GM12874 (cell line): ENCODE results near the gene DTD2.

Experiments used
- CTCF ChIP-seq: IDR thresholded peaks from 2 replicates; pipeline ENCODE4 v1.5.1; 2011; ENCODE audit warnings: low read depth, mild to moderate bottlenecking, control low read depth, low read length, moderate library complexity; ENCODE audit not compliant: insufficient read depth

Gene DTD2

GRCh38 chr14:31457665-31458659 lies 656 bp upstream of the DTD2 start:
- no peak for TF ChIP-seq CTCF

GRCh38 chr14:31449971-31450610 lies 7.2 kb downstream of the DTD2 start:
- peak; percentile 14; the same call in 1 of the 2 replicates for TF ChIP-seq CTCF

- no peak for TF ChIP-seq CTCF
Observed at GRCh38 chr14:31449136-31449535, 8.2 kb downstream of the DTD2 start.

DNA sequence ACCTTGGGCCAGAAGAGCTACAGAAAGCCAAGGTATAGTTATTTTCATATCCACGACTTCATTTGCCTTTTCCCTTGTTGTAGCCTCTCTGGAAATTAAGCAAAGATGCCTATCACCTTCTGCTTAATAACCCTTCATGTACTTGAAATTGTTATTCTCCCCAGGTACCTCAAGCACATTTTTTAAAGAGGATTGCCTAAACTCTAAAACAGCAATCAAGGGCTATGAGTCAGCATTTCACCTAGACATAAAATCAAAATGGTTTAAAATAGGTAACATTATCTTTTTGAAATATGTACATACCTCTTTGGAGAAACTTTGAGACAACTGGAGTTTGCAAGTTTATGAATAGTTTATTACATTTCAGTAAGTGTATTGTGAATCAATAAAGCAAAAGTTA lies 11.6 kb downstream of the DTD2 start:
- no peak for TF ChIP-seq CTCF

GRCh38 chr14:31442284-31442683 lies 15.0 kb downstream of the DTD2 start:
- no peak for TF ChIP-seq CTCF

DNA sequence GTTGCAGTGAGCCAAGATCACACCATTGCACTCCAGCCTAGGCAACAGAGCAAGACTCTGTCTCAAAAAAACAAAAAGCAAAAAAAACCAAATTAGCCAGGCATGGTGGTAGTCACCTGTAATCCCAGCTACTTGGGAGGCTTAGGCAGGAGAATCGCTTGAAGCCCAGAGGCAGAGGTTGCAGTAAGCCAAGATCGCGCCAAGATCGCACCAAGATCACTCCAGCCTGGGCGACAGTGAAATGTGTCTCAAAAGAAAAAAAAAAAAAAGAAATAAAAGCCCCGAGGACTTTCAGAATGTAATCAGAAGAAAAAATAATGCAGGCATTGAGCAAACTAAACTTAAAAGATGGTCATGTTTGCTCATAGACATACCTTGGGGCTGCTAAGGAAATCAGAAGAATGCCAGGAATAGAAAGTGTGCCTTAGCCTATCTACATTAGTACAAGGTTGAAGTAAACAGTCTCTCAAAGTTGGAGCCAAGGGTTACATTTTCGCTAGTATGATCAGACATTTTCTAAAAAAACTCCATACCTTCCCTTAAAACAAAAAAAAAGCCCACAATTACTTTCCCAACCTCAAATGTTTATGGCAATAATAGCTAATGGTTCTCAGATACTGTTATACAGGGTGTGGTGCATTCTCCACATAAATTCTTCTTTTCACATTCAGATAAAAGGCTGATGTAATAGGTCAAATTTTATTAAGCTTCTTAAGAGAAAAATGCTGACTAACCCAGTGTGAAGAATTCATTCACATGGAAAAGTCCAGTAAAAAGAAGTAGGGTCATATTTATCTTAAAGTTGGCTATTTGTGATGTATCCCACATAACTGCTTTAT lies 15.8 kb downstream of the DTD2 start:
- no peak for TF ChIP-seq CTCF

- TF ChIP-seq CTCF, result no peak
Observed at GRCh38 chr14:31440280-31440679, 17.0 kb downstream of the DTD2 start.
